OCI-LY7 (cell line): ENCODE measurements around the gene GRID2. TPM values are rescaled to one million over a fixed set of nuclear protein-coding genes. Genes with fewer than 3 reads are reported as not detected.

Source experiments
- BruUV-seq: library from RNA; stranded (reverse); fragments of 400-500 nt; replicated peaks from 2 replicates; lab custom pipeline; 2021; lab: Mats Ljungman, UMichigan
- CTCF ChIA-PET: fragments of 300-600 bp; sonication (Branson Sonifier 250); formaldehyde crosslinking; loops from one replicate; lab custom pipeline; 2022; ENCODE audit warnings: antibody characterized with exemption; ENCODE audit not compliant: unreplicated experiment; lab: Charles Lee
- POLR2A ChIA-PET: fragments of 300-600 bp; sonication (Branson Sonifier 250); formaldehyde crosslinking; loops from one replicate; lab custom pipeline; 2022; ENCODE audit warnings: antibody characterized with exemption; lab: Charles Lee
- DNase-seq: peaks from one replicate; pipeline ENCODE4 v3.0.0-alpha.2; 2015; ENCODE audit warnings: low spot score
- H2AFZ ChIP-seq: fragments of 200-600 bp; sonication (generic), shearing (Covaris generic); 2 replicates; pipeline ENCODE4 v1.6.1; 2014; ENCODE audit warnings: mild to moderate bottlenecking, antibody characterized with exemption, low read length, moderate library complexity
- H3K27ac ChIP-seq: fragments of 200-600 bp; sonication (generic); 2 replicates; pipeline ENCODE4 v1.5.1; 2014; ENCODE audit warnings: mixed run types, low read depth, mild to moderate bottlenecking, moderate library complexity, low read length, inconsistent platforms; ENCODE audit not compliant: poor library complexity, severe bottlenecking
- H3K36me3 ChIP-seq: fragments of 200-600 bp; sonication (generic); 2 replicates; pipeline ENCODE4 v1.6.1; 2014; ENCODE audit warnings: mild to moderate bottlenecking, antibody characterized with exemption, low read length, moderate library complexity, mixed read lengths; ENCODE audit not compliant: insufficient read depth
- H3K4me1 ChIP-seq: fragments of 200-600 bp; sonication (generic); 2 replicates; pipeline ENCODE4 v1.5.1; 2014; ENCODE audit warnings: mild to moderate bottlenecking, low read length; ENCODE audit not compliant: insufficient read depth, poor library complexity, severe bottlenecking
- H3K4me2 ChIP-seq: fragments of 200-600 bp; sonication (generic); 2 replicates; pipeline ENCODE4 v1.6.1; 2014; ENCODE audit warnings: mild to moderate bottlenecking, low read length
- H3K4me3 ChIP-seq: fragments of 200-600 bp; sonication (generic); 2 replicates; pipeline ENCODE4 v1.5.1; 2014; ENCODE audit warnings: mild to moderate bottlenecking, low read depth, low read length; ENCODE audit not compliant: poor library complexity, severe bottlenecking
- H3K79me2 ChIP-seq: fragments of 200-600 bp; sonication (generic); 2 replicates; pipeline ENCODE4 v1.6.1; 2016; ENCODE audit warnings: low read depth, mild to moderate bottlenecking, low read length, moderate library complexity, mixed read lengths; ENCODE audit not compliant: insufficient read depth
- H3K9me2 ChIP-seq: fragments of 200-600 bp; sonication (generic); 2 replicates; pipeline ENCODE4 v1.6.1; 2016; ENCODE audit warnings: mild to moderate bottlenecking, low read length, mixed read lengths; ENCODE audit not compliant: insufficient read depth
- H3K9me3 ChIP-seq: fragments of 200-600 bp; sonication (generic); 2 replicates; pipeline ENCODE4 v1.6.1; 2014; ENCODE audit warnings: mild to moderate bottlenecking, mixed run types, low read length, mixed read lengths
- H4K20me1 ChIP-seq: fragments of 200-600 bp; sonication (generic); 2 replicates; pipeline ENCODE4 v1.6.1; 2014; ENCODE audit warnings: mild to moderate bottlenecking, antibody characterized with exemption, low read length, moderate library complexity, mixed read lengths; ENCODE audit not compliant: insufficient read depth
- EZH2phosphoT487 ChIP-seq: fragments of 200-600 bp; sonication (generic); IDR thresholded peaks from 2 replicates; pipeline ENCODE4 v1.6.1; 2018; ENCODE audit warnings: low read depth, borderline replicate concordance, mild to moderate bottlenecking, mixed run types, antibody characterized with exemption, low read length, moderate library complexity, mixed read lengths
- intact Hi-C: fragments of 100-400 bp; cut with micrococcal nuclease; formaldehyde crosslinking; loops from one replicate; pipeline ENCODE4 v1.10.0; 2022; ENCODE audit not compliant: unreplicated experiment
- total RNA-seq, 2 experiments: library from RNA; depleted of rRNA in 1 of 2; stranded (reverse); fragments of >200 nt in 1 of 2; shearing (Covaris generic) in 1 of 2; gene quantifications; 2 replicates each; pipeline ENCODE4 v1.2.3, GENCODE V29; 2014 to 2022
- TF ChIP-seq, protein P1 (sequence below): fragments of 200-600 bp; sonication (generic); conservative IDR thresholded peaks from 2 replicates; pipeline ENCODE4 v1.5.1; 2014; ENCODE audit warnings: mild to moderate bottlenecking, antibody characterized with exemption, low read length, moderate library complexity, mixed read lengths

GRID2 gene
- total RNA-seq, 2 experiments from 2014 or later, result not detected

DNA sequence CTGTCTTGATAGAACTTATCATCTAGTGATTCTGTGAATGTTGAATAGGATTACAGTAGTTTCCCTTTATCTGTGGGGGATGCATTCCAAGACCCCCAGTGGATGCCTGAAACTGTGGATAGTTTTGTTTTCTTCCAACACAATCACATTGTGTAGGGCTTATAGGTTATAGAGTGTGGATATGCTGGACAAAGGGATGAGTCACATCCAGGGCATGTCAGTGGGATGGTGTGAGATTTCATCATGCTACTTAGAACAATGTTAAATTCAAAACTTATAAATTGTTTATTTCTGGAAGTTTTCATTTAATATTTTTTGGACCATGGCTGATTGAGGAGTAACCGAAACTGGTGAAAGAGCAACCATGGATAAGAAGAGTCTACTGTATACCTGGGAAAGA, 1092.5 kb downstream of the GRID2 start:
- Histone ChIP-seq H3K36me3 (no peaks in the 10 kb centered on the region), H4K20me1 (no peaks in the 10 kb centered on the region), H3K4me2 (no peak overlapping the region), H2AFZ (no peak overlapping the region), H3K9me2 (no peaks in the 10 kb centered on the region), H3K4me1 (no peaks in the 10 kb centered on the region), H3K9me3 (no peaks in the 10 kb centered on the region), H3K79me2 (no peaks in the 10 kb centered on the region), H3K27ac (no peak overlapping the region), H3K4me3 (no peak overlapping the region)
- POLR2A ChIA-PET, result no interaction called here
- no peak for TF ChIP-seq EZH2phosphoT487
- TF ChIP-seq, protein P1, sequence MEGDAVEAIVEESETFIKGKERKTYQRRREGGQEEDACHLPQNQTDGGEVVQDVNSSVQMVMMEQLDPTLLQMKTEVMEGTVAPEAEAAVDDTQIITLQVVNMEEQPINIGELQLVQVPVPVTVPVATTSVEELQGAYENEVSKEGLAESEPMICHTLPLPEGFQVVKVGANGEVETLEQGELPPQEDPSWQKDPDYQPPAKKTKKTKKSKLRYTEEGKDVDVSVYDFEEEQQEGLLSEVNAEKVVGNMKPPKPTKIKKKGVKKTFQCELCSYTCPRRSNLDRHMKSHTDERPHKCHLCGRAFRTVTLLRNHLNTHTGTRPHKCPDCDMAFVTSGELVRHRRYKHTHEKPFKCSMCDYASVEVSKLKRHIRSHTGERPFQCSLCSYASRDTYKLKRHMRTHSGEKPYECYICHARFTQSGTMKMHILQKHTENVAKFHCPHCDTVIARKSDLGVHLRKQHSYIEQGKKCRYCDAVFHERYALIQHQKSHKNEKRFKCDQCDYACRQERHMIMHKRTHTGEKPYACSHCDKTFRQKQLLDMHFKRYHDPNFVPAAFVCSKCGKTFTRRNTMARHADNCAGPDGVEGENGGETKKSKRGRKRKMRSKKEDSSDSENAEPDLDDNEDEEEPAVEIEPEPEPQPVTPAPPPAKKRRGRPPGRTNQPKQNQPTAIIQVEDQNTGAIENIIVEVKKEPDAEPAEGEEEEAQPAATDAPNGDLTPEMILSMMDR, result no peak
- CTCF ChIA-PET, result no interaction called here
- intact Hi-C loops, result no loop called here
- no peak for DNase-seq
- no TSS peak for BruUV-seq

DNA sequence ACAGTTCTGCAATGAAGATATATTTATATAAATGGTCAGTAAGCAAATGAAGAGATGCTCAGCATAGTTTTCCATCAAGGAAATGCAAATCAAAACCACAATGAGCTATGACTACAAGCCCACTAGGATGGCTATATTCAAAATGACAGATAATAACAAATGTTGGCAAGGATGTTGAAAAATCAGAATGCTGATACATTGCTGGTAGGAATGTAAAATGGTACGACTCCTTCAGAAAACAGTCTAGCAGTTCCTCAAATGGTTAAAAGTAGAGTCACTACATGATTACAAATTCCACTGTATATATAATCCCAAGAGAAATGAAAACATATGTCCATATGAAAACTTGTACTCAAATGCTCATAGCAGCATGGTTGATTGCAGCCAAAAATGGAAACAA, 1099.8 kb downstream of the GRID2 start:
- Histone ChIP-seq H3K27ac (no peak overlapping the region), H2AFZ (no peak overlapping the region), H3K4me1 (no peaks in the 10 kb centered on the region), H3K9me2 (no peaks in the 10 kb centered on the region), H4K20me1 (no peaks in the 10 kb centered on the region), H3K9me3 (no peaks in the 10 kb centered on the region), H3K36me3 (no peaks in the 10 kb centered on the region), H3K79me2 (no peaks in the 10 kb centered on the region), H3K4me3 (no peak overlapping the region), H3K4me2 (no peak overlapping the region)
- intact Hi-C loops, result no loop called here
- CTCF ChIA-PET, result no interaction called here
- BruUV-seq, result no TSS peak
- POLR2A ChIA-PET, result interaction anchor here (1.2 kb wide), 1 partner anchor 10 kb away, joined by 3 read pairs; no protein-coding TSS in a partner anchor
- TF ChIP-seq EZH2phosphoT487, result no peak
- TF ChIP-seq, protein P1, result no peak
- DNase-seq, result no peak

DNA sequence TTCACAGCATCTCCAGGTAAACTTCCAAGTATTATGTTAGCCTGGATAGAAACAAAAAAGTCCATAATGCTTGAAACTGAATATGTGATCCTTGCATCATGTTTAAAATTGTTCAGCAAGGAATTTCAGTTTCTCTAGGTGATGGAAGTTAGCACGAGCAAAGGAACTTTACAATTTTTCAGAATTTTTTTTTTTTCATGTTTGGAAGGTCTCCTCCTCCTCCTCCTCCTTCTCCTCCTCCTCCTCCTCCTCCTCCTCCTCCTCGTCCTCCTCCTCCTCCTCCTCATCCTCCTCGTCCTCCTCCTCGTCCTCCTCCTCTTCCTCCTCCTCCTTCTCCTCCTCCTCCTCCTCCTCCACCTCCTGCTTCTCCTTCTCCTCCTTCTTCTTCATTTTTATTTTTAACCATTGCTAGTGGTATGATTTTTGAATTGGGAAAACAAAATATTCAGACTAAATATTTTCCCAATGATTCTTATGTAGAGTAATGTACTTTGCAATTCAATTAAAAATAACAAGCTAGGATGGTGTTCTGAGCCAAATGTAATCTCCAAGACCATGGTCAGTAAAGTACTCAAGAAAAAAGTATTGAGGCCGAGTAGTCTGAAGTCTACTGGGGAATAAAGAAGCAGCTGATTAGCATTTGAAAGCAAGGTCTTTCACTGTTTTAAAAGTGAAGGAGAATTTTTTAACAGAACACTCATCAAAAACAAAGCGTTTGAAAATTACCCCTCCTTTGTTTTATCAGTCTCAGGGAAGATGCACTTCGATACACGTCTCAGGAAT, 1103.9 kb downstream of the GRID2 start:
- ChIA-PET POLR2A (no interaction called here), CTCF (no interaction called here)
- no peak overlapping the region for H3K4me2 ChIP-seq

More for the DNA sequence above, 1103.9 kb downstream of the GRID2 start:
- intact Hi-C loops, result no loop called here
- H2AFZ ChIP-seq, result no peak overlapping the region
- H4K20me1 ChIP-seq, result no peaks in the 10 kb centered on the region
- no peak overlapping the region for H3K27ac ChIP-seq
- no peaks in the 10 kb centered on the region for H3K4me1 ChIP-seq
- no peaks in the 10 kb centered on the region for H3K36me3 ChIP-seq
- H3K9me2 ChIP-seq, result no peaks in the 10 kb centered on the region
- TF ChIP-seq, protein P1, result no peak
- no peak for TF ChIP-seq EZH2phosphoT487
- no peak overlapping the region for H3K4me3 ChIP-seq
- no peaks in the 10 kb centered on the region for H3K79me2 ChIP-seq
- DNase-seq, result no peak
- BruUV-seq, result no TSS peak
- no peaks in the 10 kb centered on the region for H3K9me3 ChIP-seq
